ENCODE results near the gene KRTCAP2.
A peak's percentile ranks its signal among the peaks of the same experiment; 100 is the strongest.
"Not testable (repeated sequence)": the region's sequence is repeated elsewhere in the genome, so short reads cannot be mapped to it uniquely, and the experiment has no call there.

KRTCAP2 gene

DNA sequence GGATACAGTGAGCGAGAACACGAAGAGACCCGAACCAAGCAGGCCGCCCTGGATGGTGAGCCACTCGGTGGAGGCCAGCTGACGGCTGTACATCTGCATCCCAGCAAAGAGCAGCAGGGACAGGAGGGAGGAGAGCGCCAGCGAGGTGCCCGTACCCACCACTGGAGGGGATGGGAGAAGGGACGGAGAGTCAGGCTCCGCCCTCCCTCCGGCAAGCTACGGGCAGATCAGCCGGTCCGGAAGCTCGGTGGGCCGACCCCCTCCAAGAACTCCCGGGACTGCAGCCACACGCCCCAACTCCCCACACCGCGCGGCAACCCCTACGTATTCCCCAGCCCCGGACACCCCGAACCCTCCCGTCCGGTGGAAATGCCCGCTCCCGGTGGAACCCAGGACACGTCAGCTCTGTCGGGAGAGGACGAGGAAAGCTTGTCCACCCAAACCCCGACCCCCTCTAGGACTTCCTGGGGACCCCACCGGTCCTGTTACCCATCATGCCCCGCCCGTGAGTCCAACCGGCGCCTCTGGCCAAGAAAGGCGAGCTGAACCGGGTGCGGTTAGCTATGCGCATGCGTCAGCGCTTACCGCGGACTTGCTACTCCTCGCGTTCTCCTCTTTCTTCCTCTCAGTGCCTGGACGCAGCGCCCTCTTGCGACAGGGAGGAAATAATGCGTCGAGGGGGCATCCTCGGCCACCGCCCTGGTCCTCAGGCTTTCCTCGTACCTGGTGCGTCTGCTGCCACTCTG is at the start of gene KRTCAP2:
Gene KRTCAP2, minus strand, starts transcription at position 573 of the 746 bp plus-strand sequence. Its CDS starts 80 bp downstream, at position 493.
- DNase-seq: peak; percentile 86 to 94 (median 91)

GRCh38 chr1:155220211-155220965 is 47.3 kb upstream of the KRTCAP2 start:
- not testable (repeated sequence) for DNase-seq

DNA sequence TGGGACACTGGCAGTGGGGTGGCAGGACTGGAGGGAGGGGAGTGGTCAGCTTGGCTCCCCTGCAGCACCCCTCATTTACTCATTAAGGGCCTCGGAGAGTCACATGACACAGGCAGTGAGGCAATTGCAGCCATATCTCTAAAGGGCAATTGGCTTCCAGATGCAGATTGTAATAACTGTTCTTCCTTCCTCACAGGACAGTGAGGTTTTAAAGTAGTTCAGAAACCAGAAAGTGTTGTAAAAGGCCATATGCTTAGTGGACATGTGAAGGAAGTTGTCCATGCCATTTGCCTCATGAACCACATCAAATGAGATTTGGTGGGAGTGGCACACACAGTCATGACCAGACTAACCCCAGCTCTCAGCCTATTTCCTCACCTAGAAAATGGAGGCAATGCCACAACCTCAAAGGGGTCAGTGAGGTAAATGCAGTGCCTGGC is 46.5 kb upstream of the KRTCAP2 start:
- no peak for DNase-seq

GRCh38 chr1:155218854-155219591 is 45.9 kb upstream of the KRTCAP2 start:
- peak in 1 of 6 experiments; percentile 3 for DNase-seq

GRCh38 chr1:155214702-155215101 is 41.6 kb upstream of the KRTCAP2 start:
- not testable (repeated sequence) for DNase-seq

- not testable (repeated sequence) for DNase-seq
Observed at GRCh38 chr1:155212051-155212440, 38.9 kb upstream of the KRTCAP2 start.

GRCh38 chr1:155211381-155212050 is 38.4 kb upstream of the KRTCAP2 start:
- not testable (repeated sequence) for DNase-seq

- DNase-seq: no peak
Observed at GRCh38 chr1:155210314-155211104, 37.4 kb upstream of the KRTCAP2 start.

GRCh38 chr1:155209312-155209721 is 36.2 kb upstream of the KRTCAP2 start:
- no peak for DNase-seq

GRCh38 chr1:155208541-155209311 is 35.6 kb upstream of the KRTCAP2 start, which contains the start of gene MTX1:
Gene MTX1, plus strand, starts transcription at chr1:155208695. Its CDS starts 110 bp downstream, at chr1:155208805.
- peak; percentile 76 to 90 (median 84) for DNase-seq

GRCh38 chr1:155207806-155208540 is 34.9 kb upstream of the KRTCAP2 start, which contains the start of gene THBS3:
Gene THBS3, minus strand, starts transcription at chr1:155207897. Its CDS starts 21 bp downstream, at chr1:155207876.
- peak in 2 of 6 experiments; percentile 13 to 37 for DNase-seq

DNA sequence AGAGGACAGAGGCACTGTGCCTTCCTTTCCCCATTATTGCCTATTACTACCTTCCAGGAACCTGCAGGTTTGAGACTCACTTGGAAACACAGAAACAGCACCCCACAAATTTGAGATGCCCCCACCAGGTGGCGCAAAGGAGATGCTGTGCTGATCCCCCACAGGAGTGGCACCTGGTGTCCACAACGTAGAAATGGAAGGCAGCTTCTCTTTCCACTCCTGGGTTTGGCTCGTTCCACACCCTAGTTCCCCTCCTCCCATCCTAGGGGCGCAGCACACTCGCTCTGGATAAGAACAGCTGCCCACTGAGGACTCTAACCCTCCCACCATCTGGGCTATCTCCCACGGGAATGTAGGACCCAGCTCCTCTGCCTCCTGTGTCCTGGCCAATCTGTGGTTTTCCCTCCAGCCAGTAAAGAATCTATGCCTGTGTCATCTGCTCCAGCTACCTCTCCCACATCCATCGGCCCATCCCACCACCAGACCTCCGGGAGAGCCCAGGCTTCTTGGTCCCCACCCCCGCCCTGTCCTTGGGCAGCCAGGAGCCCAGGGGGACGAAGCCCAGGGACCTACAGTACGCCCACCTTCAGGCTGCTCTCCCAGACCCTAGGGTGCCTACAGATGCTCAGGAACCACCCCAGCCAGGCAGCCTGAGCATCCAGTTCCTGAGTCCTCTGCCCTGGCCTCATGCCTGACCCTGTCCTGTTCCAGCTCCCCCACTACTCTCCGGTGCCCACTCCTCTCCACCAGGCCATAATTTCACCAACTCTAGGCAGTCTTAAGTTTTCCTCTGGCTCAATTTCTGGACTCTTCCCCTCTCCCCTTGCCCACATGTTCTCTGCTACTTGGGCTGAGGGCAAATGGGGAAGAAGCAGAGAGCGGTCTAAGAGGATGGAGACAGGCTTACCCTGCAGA is 34.0 kb upstream of the KRTCAP2 start:
- peak; percentile 76 to 92 (median 84) for DNase-seq

GRCh38 chr1:155205969-155206593 is 33.0 kb upstream of the KRTCAP2 start:
- no peak for DNase-seq

- no peak for DNase-seq
Observed at GRCh38 chr1:155205035-155205434, 31.9 kb upstream of the KRTCAP2 start.

DNA sequence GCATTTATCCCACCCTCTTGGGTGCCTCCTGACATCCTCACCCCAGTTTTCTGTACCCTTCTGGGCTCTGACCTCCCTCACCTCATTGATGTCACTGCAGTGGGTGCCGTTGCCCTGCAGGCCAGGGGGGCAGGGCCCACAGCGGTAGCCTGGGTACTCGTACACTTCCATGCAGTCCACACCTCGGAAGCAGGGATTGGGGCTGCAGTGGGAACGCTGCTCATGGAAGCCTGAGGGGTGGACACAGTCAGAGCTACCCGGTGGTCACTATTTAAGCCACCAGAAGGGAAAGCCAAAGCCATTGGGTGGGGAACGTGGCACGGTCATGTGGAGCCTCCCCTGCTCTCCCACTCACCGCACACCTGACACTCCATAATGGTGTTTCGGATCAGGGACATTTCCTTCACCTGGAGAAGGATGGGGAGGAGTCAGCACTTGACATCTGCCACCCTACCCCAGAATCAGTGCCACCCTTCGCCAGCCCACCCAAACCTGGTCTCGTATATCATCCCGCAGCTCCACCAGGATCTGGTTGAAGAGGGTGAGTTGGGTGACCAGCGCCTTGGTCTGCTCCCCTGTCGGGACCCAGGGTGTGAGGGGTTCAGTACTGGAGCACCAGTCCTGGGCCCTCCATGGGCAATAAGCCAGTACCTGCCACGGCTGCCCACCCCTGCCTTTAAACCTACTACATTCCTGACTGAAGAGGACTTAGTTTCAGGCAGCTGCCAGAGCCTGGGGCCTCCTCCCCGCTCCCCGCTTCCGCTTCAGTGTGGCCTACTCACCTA is 29.8 kb upstream of the KRTCAP2 start:
- DNase-seq: no peak

- DNase-seq: no peak
Observed at GRCh38 chr1:155202198-155202597, 29.1 kb upstream of the KRTCAP2 start.

GRCh38 chr1:155200920-155201319 is 27.8 kb upstream of the KRTCAP2 start:
- no peak for DNase-seq

Measured in stimulated activated naive CD4-positive, alpha-beta T cell (primary cell).